ENCODE measurements around the gene MRC1.
A peak's percentile ranks its signal among the peaks of the same experiment; 100 is the strongest.

MRC1 gene

DNA sequence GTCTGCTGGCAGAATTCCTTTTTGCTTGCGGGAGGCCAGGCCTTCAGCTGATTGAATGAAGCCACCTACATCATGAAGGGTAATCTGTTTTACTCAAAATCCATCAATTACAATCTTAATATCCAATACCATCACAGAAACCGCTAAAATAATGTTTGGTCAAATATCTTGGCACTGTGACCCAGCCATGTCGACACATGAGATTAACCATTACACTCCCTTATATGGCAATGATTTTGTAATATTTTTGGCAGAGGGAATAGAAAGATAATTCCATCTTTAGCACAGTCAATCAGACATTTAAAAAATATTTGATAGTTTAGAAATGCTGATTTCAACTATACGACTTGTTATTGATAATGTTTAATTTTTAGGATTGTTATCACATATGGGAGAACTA, 106.0 kb downstream of the MRC1 start:
- Histone ChIP-seq H2AK5ac (ENCODE audit: low read length, severe bottlenecking) (no peak overlapping the region), H4K8ac (ENCODE audit: low read length) (no peak overlapping the region), H2BK15ac (ENCODE audit: low read depth, poor library complexity, severe bottlenecking) (no peak overlapping the region), H3K4me1 (ENCODE audit: control insufficient read depth, insufficient read depth, low read depth, low read length) (no peaks in the 10 kb centered on the region), H2BK12ac (ENCODE audit: low read length in 2 of 2) (no peak overlapping the region), H3K9ac (ENCODE audit: low read length) (no peak overlapping the region), H2BK120ac (ENCODE audit: low read depth, low read length) (no peak overlapping the region), H3K27ac (ENCODE audit: low read length, poor library complexity, severe bottlenecking) (no peak overlapping the region), H3K23ac (ENCODE audit: low read length in 2 of 2) (no peak overlapping the region), H3K79me1 (replicated peaks; ENCODE audit: low read length, poor library complexity, severe bottlenecking) (no peaks in the 10 kb centered on the region), H3K27me3 (ENCODE audit: control insufficient read depth in 1 of 2, insufficient read depth in 1 of 2, low read length in 2 of 2) (no peaks in the 10 kb centered on the region), H3K9me3 (ENCODE audit: control insufficient read depth, low read length) (no peaks in the 10 kb centered on the region), H3K18ac (ENCODE audit: low read depth in 1 of 2, low read length in 2 of 2) (no peak overlapping the region), H3K14ac (ENCODE audit: low read length in 2 of 2) (no peak overlapping the region), H2AFZ (ENCODE audit: low read depth, low read length) (no peak overlapping the region), H2BK5ac (ENCODE audit: low read depth, low read length, poor library complexity, severe bottlenecking) (no peak overlapping the region), H4K91ac (ENCODE audit: low read length) (no peak overlapping the region), H3K4me2 (ENCODE audit: low read length, poor library complexity, severe bottlenecking) (no peak overlapping the region), H3K4ac (ENCODE audit: low read depth in 1 of 2, low read length in 2 of 2) (no peak overlapping the region), H3K36me3 (ENCODE audit: control insufficient read depth in 1 of 2, insufficient read depth in 2 of 2, low read depth in 1 of 2, low read length in 2 of 2) (no peaks in the 10 kb centered on the region), H3K4me3 (ENCODE audit: insufficient read depth in 1 of 2, low read depth in 1 of 2, low read length in 2 of 2) (no peak overlapping the region)
- WGBS, result 100% methylated on average over 1 of the region's 4 CpGs
- DNase-seq, result no peak

DNA sequence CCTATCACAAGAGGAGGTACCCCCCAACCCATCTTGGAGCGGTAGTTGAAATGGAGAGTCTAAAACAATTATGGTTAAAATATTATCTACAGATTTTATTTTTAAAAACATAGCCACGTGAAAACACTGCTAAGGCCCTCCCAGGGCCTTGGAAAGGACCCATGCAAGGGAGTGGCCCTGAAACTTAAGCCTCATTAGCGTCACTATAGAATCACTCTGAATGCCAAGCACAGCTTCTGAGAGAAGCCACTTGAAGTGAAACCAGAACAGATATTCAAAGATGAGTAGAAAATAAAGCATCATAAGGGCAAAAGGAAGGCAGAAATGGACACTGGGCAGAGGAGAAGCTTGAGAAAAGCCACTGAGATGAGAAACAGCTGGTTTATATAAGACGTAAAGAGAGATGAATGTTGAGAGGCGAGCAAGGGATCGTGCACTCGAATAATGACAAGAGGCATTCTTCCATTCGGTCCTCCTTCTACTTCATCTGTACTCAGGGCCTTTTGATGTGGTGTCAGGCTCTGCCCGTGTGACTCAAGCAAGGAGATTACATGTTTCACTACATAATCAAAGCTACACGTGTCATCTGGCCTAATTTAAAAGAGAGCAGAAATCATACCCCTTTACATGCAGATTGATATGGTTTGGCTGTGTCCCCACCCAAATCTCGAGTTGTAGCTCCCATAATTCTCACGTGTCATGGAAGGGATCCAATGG, 109.2 kb downstream of the MRC1 start:
- no peak for DNase-seq
- Histone ChIP-seq H3K14ac (ENCODE audit: low read length in 2 of 2) (no peak overlapping the region), H2AK5ac (ENCODE audit: low read length, severe bottlenecking) (no peak overlapping the region), H2BK15ac (ENCODE audit: low read depth, poor library complexity, severe bottlenecking) (no peak overlapping the region), H3K4me1 (ENCODE audit: control insufficient read depth, insufficient read depth, low read depth, low read length) (no peaks in the 10 kb centered on the region), H2BK12ac (ENCODE audit: low read length in 2 of 2) (no peak overlapping the region), H2BK5ac (ENCODE audit: low read depth, low read length, poor library complexity, severe bottlenecking) (no peak overlapping the region), H3K9ac (ENCODE audit: low read length) (no peak overlapping the region), H2BK120ac (ENCODE audit: low read depth, low read length) (no peak overlapping the region), H3K18ac (ENCODE audit: low read depth in 1 of 2, low read length in 2 of 2) (no peak overlapping the region), H2AFZ (ENCODE audit: low read depth, low read length) (no peak overlapping the region), H3K4me2 (ENCODE audit: low read length, poor library complexity, severe bottlenecking) (no peak overlapping the region), H3K9me3 (ENCODE audit: control insufficient read depth, low read length) (no peaks in the 10 kb centered on the region), H3K27me3 (ENCODE audit: control insufficient read depth in 1 of 2, insufficient read depth in 1 of 2, low read length in 2 of 2) (no peaks in the 10 kb centered on the region), H3K27ac (ENCODE audit: low read length, poor library complexity, severe bottlenecking) (no peak overlapping the region), H4K91ac (ENCODE audit: low read length) (no peak overlapping the region), H3K79me1 (replicated peaks; ENCODE audit: low read length, poor library complexity, severe bottlenecking) (no peaks in the 10 kb centered on the region), H3K36me3 (ENCODE audit: control insufficient read depth in 1 of 2, insufficient read depth in 2 of 2, low read depth in 1 of 2, low read length in 2 of 2) (no peaks in the 10 kb centered on the region), H3K23ac (ENCODE audit: low read length in 2 of 2) (no peak overlapping the region), H3K4me3 (ENCODE audit: insufficient read depth in 1 of 2, low read depth in 1 of 2, low read length in 2 of 2) (no peak overlapping the region), H3K4ac (ENCODE audit: low read depth in 1 of 2, low read length in 2 of 2) (no peak overlapping the region), H4K8ac (ENCODE audit: low read length) (no peak overlapping the region)
- 80% methylated on average over 11 of the region's 12 CpGs for WGBS

- H3K4ac ChIP-seq (ENCODE audit: low read depth in 1 of 2, low read length in 2 of 2), result no peak overlapping the region
- H4K8ac ChIP-seq (ENCODE audit: low read length), result no peak overlapping the region
- H3K14ac ChIP-seq (ENCODE audit: low read length in 2 of 2), result no peak overlapping the region
- no peak overlapping the region for H2BK12ac ChIP-seq (ENCODE audit: low read length in 2 of 2)
- H2AFZ ChIP-seq (ENCODE audit: low read depth, low read length), result no peak overlapping the region
- no peak overlapping the region for H4K91ac ChIP-seq (ENCODE audit: low read length)
- no peak overlapping the region for H3K9ac ChIP-seq (ENCODE audit: low read length)
- H3K9me3 ChIP-seq (ENCODE audit: control insufficient read depth, low read length), result no peaks in the 10 kb centered on the region
- H3K4me2 ChIP-seq (ENCODE audit: low read length, poor library complexity, severe bottlenecking), result no peak overlapping the region
- no peak overlapping the region for H2BK15ac ChIP-seq (ENCODE audit: low read depth, poor library complexity, severe bottlenecking)
- no peaks in the 10 kb centered on the region for H3K4me1 ChIP-seq (ENCODE audit: control insufficient read depth, insufficient read depth, low read depth, low read length)
- no peaks in the 10 kb centered on the region for H3K79me1 ChIP-seq (replicated peaks; ENCODE audit: low read length, poor library complexity, severe bottlenecking)
- H3K36me3 ChIP-seq (ENCODE audit: control insufficient read depth in 1 of 2, insufficient read depth in 2 of 2, low read depth in 1 of 2, low read length in 2 of 2), result no peaks in the 10 kb centered on the region
- no peak overlapping the region for H2BK120ac ChIP-seq (ENCODE audit: low read depth, low read length)
- no peak overlapping the region for H3K23ac ChIP-seq (ENCODE audit: low read length in 2 of 2)
- DNase-seq, result no peak
- H3K27ac ChIP-seq (ENCODE audit: low read length, poor library complexity, severe bottlenecking), result no peak overlapping the region
- no peak overlapping the region for H3K4me3 ChIP-seq (ENCODE audit: insufficient read depth in 1 of 2, low read depth in 1 of 2, low read length in 2 of 2)
- WGBS, result 89% methylated on average over 3 of the region's 3 CpGs
- H3K18ac ChIP-seq (ENCODE audit: low read depth in 1 of 2, low read length in 2 of 2), result no peak overlapping the region
- no peak overlapping the region for H2AK5ac ChIP-seq (ENCODE audit: low read length, severe bottlenecking)
- H2BK5ac ChIP-seq (ENCODE audit: low read depth, low read length, poor library complexity, severe bottlenecking), result no peak overlapping the region
- no peaks in the 10 kb centered on the region for H3K27me3 ChIP-seq (ENCODE audit: control insufficient read depth in 1 of 2, insufficient read depth in 1 of 2, low read length in 2 of 2)
Observed at GRCh38 chr10:17921378-17921777, 112.2 kb downstream of the MRC1 start.

DNA sequence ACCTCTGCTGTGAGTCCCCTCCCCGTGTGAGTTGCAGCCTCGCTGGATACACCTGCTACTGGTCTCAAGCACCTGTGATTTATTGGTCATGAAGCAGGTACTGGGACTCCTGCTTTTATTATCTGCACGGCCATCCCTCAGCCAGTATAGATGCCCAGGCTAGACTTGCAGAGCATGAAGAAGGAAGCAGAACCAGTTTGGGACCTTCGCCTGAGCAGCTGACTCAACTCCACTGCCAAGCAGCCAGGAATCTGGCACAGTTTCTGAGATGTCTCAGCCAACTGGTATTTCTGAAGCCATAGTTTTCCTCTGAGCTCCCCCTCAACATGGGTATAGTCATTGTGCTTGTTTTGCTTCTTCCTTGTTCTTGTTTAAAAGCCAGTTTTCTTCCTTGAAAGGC, 114.6 kb downstream of the MRC1 start:
- no peaks in the 10 kb centered on the region for H3K4me1 ChIP-seq (ENCODE audit: control insufficient read depth, insufficient read depth, low read depth, low read length)
- H3K79me1 ChIP-seq (replicated peaks; ENCODE audit: low read length, poor library complexity, severe bottlenecking), result no peaks in the 10 kb centered on the region
- WGBS, result 49% methylated on average over 4 of the region's 4 CpGs
- H3K27me3 ChIP-seq (ENCODE audit: control insufficient read depth in 1 of 2, insufficient read depth in 1 of 2, low read length in 2 of 2), result no peaks in the 10 kb centered on the region
- H2AFZ ChIP-seq (ENCODE audit: low read depth, low read length), result no peak overlapping the region
- H3K4me3 ChIP-seq (ENCODE audit: insufficient read depth in 1 of 2, low read depth in 1 of 2, low read length in 2 of 2), result peak overlapping the region in 1 of 2 experiments; percentile 40
- H2BK5ac ChIP-seq (ENCODE audit: low read depth, low read length, poor library complexity, severe bottlenecking), result no peak overlapping the region
- H3K18ac ChIP-seq (ENCODE audit: low read depth in 1 of 2, low read length in 2 of 2), result no peak overlapping the region
- H3K27ac ChIP-seq (ENCODE audit: low read length, poor library complexity, severe bottlenecking), result no peak overlapping the region
- no peak overlapping the region for H4K91ac ChIP-seq (ENCODE audit: low read length)
- no peak overlapping the region for H3K4ac ChIP-seq (ENCODE audit: low read depth in 1 of 2, low read length in 2 of 2)
- DNase-seq, result peak; percentile 35
- H3K36me3 ChIP-seq (ENCODE audit: control insufficient read depth in 1 of 2, insufficient read depth in 2 of 2, low read depth in 1 of 2, low read length in 2 of 2), result no peaks in the 10 kb centered on the region
- no peak overlapping the region for H3K14ac ChIP-seq (ENCODE audit: low read length in 2 of 2)
- no peak overlapping the region for H4K8ac ChIP-seq (ENCODE audit: low read length)
- no peak overlapping the region for H3K23ac ChIP-seq (ENCODE audit: low read length in 2 of 2)
- no peak overlapping the region for H2AK5ac ChIP-seq (ENCODE audit: low read length, severe bottlenecking)
- H3K9ac ChIP-seq (ENCODE audit: low read length), result peak overlapping the region; percentile 66
- no peak overlapping the region for H2BK15ac ChIP-seq (ENCODE audit: low read depth, poor library complexity, severe bottlenecking)
- H2BK120ac ChIP-seq (ENCODE audit: low read depth, low read length), result no peak overlapping the region
- H2BK12ac ChIP-seq (ENCODE audit: low read length in 2 of 2), result no peak overlapping the region
- H3K9me3 ChIP-seq (ENCODE audit: control insufficient read depth, low read length), result no peaks in the 10 kb centered on the region
- H3K4me2 ChIP-seq (ENCODE audit: low read length, poor library complexity, severe bottlenecking), result no peak overlapping the region

Measured in mesenchymal stem cell (in vitro differentiated cells and primary cell).